ENCODE measurements around the gene CZIB.
"Not testable (repeated sequence)": the region's sequence is repeated elsewhere in the genome, so short reads cannot be mapped to it uniquely, and the experiment has no call there.

The CZIB gene

GRCh38 chr1:53188099-53188498 is 32.3 kb downstream of the CZIB start:
- no peak for DNase-seq

- no peak for DNase-seq
These were observed 33.0 kb downstream of the CZIB start for GRCh38 chr1:53187401-53187800.

GRCh38 chr1:53186533-53186932 is 33.9 kb downstream of the CZIB start:
- no peak for DNase-seq

- DNase-seq, result not testable (repeated sequence)
These were observed 34.5 kb downstream of the CZIB start for GRCh38 chr1:53185955-53186297.

- DNase-seq, result no peak
These were observed 37.1 kb downstream of the CZIB start for GRCh38 chr1:53183095-53183990.

DNA sequence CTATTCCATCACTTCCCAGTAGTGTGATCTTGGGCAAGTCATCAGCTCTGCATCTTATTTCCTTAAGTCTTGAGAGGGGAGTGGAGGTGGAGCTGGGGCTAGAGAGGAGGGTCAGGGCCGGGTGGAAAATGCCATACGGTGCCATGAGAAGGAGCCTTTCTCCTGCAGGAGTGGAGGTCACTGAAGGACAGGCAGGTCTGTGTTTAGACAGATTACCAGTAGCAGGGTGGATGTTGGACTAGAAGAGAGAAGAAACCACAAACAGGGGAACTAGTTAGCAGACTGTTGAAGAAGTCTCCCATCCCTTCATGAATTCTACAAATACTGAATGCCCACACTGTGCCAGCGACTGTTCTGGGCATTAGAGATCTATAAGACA is 37.7 kb downstream of the CZIB start:
- no peak for DNase-seq

GRCh38 chr1:53182111-53182593 is 38.3 kb downstream of the CZIB start:
- DNase-seq, result peak; percentile 28

GRCh38 chr1:53180951-53181350 is 39.5 kb downstream of the CZIB start:
- no peak for DNase-seq

- DNase-seq, result no peak
These were observed 40.2 kb downstream of the CZIB start for GRCh38 chr1:53180226-53180625.

- peak; percentile 33 for DNase-seq
These were observed 43.8 kb downstream of the CZIB start for GRCh38 chr1:53176452-53177208.

DNA sequence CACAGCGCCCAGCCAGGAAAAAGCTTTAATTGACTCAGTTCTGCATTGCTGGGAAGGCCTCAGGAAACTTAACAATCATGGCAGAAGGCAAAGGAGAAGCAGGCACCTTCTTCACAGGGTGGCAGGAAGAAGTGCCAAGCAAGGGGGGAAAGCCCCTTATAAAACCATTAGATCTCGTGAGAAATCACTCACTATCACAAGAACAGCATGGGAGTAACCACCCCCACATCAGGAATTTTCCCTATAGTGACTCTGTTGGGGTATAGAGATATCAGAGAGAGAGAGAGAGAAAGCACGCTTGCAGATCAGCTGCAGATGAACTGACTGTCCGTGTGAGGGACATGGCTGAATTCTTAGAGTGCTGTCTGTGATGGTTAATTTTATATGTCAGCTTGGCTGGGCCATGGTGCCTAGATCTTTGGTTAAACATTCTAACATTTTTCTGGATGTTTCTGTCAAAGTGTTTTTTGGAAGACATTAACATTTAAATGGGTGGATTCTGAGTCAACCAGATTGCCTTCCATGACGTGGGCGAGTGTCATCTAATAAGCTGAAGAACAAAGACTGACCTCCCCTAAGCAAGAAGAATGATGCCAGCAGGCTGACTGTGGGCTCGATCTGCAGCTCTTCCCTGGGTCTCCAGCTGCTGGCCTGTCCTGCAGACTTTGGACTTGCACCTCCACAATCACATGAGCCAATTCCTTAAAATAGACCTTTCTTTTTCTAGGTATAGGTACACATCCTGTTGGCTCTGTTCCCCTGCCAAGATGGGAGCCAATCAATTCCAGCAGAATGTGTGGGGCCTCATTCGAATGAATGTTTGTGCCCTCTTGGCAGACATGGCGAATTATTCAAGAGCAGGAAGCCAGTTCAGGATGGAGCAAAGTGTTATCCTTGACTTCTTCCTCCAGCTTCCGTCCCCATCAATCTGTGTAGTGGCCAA is 45.2 kb downstream of the CZIB start:
- DNase-seq, result no peak

GRCh38 chr1:53172426-53173128 is 47.9 kb downstream of the CZIB start:
- DNase-seq, result no peak

GRCh38 chr1:53166912-53167311 is 53.5 kb downstream of the CZIB start:
- no peak for DNase-seq

- DNase-seq, result no peak
These were observed 54.1 kb downstream of the CZIB start for GRCh38 chr1:53166366-53166765.

DNA sequence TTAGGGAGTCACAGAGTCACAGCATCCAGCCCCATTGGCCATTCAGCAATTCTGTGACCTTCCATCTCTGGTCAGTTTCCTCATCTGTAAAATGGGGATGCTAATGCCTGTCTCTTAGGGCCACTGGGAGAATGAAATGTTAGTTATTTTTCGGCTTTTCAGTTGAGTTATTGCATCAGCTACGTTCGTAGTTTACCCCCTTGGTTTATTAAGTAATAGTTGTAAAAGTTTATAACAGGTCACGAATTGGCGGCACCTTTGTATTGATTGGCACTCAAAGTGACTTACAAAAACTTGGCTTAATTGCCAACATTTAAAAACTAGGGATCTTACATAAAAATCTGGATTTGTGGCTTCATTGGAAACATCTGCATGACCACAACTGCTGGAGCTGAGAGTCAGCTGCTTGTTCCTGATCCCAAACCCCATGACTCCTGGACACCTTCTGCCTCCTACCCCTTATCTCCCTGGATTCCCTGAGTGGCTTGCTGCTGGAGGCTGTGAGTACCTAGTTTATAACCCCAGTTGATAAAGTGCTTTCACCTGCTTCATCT is 54.9 kb downstream of the CZIB start:
- DNase-seq, result no peak

Measured in NCI-H748 treated with DMSO at 0.1 percent for 48 hours (cell line).